ENCODE results near the gene CCM2.
A peak's percentile ranks its signal among the peaks of the same experiment; 100 is the strongest.

CCM2 gene

GRCh38 chr7:45070254-45070642 is 70.2 kb downstream of the CCM2 start:
- no peak for DNase-seq

DNA sequence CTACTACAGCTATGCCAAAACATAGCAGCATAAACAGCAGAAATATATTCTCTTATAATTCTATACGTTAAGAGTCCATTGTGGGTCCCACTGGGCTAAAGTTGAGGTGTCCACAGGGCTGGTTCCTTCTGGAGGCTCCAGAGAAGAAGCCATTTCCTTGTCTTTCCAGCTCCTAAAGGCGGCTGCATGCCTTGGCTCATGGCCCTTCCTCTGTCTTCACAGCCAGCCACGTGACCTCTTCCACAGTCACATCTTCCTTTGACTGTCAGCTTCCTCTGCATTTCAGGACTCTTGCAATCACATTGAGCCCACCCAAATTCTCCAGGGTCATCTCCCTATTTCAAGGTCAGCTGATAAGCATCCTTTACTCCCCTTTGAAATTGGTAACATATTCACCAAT is 71.5 kb downstream of the CCM2 start:
- no peak for DNase-seq

GRCh38 chr7:45072131-45073030 is 72.4 kb downstream of the CCM2 start:
- no peak for DNase-seq

DNA sequence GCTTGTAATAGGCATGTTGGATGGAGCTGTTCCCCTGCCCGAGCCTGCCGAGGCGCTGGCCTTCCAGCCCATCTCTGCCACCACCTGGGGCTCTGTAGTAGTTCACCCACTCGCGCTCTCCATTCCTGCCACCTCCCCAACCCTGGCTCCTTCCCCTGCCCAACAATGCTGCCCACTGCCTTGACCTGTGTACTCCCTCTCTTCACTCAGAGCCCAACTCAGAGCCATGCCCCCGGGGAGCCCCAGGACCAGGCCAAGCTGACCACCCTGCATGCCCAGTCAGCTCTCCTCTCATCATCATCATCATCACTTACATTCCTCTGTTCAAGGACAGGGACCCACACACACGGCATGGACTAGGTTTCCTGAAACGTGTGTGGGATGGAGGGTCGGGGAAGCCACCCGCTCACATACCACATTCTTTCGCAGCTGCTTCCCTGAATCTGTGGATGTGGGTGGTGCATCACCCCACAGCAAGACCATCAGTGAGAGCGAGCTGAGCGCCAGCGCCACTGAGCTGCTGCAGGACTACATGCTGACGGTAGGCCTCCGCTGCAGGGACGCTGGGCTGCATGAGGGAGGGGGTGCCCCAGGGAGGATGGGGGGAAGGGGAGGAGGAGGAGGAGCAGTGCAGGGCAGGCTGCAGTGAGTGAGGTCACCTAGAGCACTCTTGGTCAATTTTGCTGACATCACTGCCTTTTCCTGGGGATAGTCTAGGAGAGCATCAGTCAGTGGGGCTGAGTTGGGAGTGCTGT is 73.2 kb downstream of the CCM2 start:
- DNase-seq, result no peak

- peak in 1 of 2 experiments; percentile 48 for DNase-seq
These were observed 74.0 kb downstream of the CCM2 start for GRCh38 chr7:45073786-45074527.

DNA sequence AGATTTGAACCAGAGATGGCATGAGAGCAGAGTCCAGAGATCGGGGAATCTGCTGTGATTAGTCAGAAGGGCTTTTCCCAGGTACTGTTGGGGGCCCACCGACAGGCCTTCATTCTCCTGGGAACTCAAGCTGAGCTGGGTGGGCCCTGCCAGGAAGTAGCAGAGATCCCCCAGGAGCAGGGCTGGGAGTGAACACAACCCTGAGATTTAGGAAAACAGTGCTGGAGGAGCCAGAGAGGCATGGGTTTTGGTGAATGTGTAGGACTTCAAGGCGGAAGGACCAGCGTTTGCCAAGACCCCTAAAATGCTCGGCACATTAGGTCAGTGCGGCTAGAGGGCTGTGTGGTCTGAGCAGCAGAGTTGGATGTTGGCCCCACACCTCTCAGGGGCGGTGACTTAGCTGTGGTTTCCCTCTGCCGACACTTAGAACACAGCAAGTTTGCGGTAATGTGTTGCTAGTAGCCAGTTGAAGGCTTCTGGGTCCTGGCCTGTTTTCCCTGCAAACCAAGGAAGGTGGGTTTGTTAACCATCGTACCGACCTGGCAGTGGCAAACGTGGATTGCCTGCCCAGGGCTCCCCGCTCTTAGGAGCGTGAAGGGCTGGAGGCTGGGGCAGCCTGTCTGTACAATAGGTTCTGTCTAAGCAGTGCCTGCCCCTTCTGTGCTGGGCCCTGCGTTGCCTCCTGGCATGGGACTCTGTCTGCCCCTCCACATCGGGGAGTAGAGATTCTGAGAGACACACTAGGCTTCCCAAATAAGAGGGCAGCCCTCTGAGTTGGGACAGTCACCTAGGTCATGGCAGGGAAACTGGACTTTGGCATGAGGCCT is 74.7 kb downstream of the CCM2 start:
- no peak for DNase-seq

DNA sequence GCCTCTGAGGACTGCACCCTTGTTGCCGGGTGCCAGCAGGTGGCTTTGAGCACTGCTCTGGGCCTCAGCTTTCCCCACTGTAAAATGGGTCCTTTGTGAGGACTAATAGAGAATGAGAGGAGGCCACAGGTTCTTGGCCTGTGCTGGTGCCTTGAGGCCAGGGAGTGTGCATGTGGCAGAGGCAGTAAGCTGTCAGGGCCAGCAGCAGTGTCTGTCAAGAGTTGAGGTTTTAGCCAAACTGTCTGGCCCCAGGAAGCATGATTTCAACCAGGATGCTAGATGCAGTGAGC is 75.3 kb downstream of the CCM2 start:
- DNase-seq, result no peak

DNA sequence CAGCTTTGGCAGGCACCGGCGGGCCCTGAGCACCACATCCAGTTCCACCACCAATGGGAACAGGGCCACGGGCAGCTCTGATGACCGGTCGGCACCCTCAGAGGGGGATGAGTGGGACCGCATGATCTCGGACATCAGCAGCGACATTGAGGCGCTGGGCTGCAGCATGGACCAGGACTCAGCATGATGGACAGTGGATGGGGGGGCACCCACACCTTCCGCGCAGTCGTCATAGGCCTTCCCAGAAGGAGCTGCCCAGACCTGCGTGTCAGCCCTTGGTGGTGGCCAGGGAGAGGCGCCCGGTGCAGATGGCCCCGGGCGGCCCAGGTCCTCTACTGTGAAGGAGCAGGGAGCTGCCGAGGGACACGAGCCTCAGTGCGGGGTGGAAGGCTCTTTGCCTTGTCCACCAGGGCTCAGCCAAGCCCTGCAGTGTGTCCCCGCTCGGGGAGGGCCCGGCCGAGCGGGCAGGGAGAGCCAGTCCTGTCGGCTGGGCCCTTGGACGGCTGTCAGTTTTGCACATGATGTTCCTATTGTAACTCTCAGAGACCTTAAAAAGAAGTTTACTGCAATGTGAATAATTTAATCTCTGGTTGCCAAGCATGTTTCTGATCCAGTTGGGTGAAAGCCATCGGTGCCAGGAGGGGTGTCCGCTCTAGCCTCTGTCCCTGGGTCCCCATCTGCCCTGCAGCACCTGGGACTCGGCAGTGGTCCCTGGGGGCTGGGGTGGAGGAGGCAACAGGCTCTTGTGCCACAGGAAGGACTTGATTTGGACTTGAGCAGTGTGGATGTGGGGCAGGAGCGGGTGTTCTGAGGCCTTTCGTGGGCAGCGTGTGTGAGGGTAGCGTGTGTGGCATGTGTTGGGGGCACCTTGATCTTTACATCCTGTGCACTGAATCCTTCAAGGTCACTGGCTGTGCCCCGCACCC is 76.1 kb downstream of the CCM2 start:
- no peak for DNase-seq

- no peak for DNase-seq
These were observed 76.9 kb downstream of the CCM2 start for GRCh38 chr7:45076946-45077345.

DNA sequence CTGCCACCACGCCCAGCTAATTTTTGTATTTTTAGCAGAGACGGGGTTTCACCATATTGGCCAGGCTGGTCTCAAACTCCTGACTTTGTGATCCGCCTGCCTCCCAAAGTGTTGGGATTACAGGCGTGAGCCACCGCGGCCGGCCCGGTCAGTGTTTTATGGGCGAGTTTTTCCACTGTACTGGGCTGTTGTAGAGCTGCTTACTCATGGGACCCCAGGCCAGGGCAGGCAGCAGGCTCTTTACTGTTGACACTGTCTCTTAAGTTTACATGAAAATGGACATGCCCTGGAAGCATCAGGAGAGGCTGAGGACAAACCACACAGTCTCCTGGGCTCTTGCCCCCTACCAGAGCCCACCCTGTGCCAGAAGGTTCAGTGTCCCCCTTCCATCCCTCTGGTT is 77.6 kb downstream of the CCM2 start:
- DNase-seq, result no peak

DNA sequence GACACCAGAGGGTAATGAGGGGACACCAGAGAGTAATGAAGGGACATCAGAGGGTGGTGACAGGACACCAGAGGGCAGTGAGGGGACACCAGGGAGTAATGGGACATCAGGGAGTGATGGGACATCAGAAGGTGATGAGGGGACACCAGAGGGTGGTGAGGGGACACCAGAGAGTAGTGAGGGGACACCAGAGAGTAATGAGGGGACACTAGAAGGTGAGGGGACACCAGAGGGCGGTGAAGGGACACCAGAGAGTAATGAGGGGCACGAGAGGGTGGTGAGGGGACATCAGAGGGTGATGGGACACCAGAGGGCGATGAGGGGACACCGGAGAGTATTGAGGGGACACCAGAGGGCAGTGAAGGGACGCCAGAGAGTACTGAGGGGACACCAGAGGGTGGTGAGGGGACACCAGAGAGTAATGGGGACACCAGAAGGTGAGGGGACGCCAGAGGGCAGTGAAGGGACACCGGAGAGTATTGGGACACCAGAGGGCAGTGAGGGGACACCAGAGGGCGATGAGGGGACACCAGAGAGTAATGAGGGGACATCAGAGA is 78.2 kb downstream of the CCM2 start:
- DNase-seq, result no peak

GRCh38 chr7:45080265-45080957 is 80.4 kb downstream of the CCM2 start:
- no peak for DNase-seq

DNA sequence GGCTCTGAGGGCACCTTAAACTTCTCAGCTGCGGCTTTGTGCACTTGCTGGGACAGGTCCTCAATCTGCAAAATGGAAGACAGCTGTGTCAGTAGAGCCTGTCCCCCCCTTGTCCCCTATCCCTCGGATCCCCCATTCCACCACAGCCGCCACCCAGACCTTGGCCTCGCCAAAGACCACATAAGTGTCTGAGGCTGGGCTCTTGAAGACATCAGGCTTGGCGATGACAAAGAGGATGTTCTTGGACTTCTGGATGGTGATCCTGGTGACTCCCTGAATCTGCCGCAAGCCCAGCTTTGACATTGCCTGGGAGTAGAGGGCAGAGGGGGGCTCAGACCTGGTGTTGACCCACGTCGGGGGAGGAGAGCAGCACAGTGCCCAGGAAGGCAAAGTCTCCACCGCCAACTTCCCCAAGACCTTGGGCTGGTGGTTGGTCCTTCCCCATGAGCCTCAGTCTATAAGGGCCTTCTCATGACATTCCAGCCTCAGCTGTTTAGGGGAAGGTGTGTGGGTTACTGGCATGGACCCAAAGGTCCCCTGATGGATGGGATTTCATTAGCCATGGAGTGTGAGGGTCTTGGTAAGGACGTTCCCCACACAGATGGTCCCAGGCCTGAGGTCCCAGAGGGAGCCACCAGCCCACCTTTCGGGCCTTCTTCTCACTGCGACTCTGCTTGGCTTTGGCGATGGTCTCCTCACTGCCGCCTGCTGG is 81.1 kb downstream of the CCM2 start:
- DNase-seq, result no peak

DNA sequence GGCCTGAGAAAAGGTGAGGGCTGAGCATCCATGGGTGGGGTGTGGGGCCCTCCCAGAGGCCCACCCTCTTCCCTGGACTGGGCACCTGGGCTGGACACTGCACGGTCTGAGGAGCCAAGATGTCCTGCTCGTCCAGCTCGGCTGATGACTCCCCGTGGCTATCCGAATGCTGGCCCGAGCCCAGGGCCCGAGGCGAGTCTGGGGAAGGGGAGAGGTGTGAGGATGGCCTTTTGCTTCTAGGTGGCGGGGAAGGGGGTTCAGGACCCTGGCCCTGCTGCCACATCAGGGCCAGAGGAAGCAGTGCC is 81.6 kb downstream of the CCM2 start:
- DNase-seq, result no peak

DNA sequence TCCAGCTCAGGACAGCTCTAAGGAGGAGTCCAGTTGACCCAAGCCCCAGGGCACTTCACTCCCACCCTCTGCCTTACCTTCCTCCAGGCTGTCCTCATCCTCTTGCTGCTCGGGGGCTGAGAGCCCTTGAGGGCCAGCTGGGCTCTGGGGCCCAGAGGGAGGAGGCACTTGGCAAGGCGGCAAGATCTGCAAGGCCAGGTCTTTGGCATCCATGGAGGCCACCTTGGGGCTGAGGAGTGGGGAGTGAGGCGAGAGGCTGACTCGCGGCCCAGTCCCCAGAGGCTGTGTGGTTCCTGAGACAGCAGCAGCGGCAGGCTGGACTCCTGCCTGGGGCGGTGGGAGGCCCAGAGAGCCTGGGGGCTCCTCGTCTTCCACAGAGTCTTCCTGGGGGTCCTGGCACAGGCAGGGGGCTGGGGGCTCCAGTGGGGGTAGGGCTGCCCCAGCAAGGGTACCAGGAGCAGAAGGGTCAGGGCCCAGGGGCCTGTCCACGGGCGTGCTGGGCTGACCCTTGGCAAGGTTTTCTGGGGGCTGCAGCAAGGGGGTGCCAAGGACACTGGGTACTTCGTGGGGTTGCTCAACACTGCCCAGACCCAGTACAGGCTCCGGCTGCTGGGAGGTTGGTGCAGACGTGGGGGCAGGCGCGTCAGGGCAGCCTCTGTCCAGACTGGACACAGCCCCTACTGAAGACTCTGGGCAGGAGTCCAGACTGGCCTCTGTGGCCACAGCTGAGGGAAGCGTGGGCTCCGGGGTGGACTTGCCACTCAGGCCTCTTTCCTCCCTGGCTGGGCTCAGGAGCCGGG is 82.2 kb downstream of the CCM2 start:
- no peak for DNase-seq

DNA sequence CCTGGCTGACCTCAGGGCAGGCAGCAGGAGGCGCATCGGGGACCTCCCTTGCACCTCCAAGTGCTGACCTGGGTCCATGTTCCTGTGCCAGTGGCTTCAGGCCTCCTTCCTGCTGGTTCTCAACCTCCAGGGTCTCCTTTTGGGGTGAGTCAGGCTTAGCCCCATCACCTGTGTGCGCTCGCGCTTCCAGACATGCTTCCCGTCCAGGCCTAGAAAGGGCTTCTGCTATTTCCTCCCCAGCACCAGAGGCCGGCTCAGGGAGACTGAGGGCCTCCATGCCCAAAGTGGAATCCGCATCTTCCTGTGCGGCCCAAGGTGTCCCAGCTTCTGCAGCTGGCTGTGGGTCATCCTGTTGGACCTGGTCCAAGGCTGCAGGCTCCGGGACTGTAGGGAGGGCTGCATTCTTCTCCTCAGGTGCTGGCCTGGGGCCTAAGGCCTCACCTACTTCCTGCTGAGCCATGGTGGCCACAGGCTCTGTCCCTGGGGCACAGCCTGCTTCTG is 82.9 kb downstream of the CCM2 start:
- no peak for DNase-seq

DNA sequence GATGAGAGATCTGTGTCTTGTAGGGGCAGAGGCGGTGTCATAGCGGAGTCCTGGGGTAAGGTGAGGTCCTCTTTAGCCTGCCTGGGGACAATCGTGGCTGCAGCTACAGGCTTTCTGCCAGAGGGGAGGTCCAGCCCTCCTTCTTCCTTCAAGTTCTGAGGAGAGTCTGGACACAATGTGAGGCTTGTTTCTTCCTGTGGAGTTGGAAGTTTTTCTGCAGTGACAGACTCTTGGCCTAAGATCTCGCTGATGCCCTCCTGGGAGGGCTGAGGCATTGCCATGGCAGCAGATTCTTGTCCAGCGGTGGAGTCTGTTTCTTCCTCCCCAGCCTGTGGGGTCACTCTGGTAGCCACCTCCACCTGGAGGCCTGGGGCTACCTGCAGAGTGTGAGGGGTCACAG is 84.3 kb downstream of the CCM2 start:
- no peak for DNase-seq

DNA sequence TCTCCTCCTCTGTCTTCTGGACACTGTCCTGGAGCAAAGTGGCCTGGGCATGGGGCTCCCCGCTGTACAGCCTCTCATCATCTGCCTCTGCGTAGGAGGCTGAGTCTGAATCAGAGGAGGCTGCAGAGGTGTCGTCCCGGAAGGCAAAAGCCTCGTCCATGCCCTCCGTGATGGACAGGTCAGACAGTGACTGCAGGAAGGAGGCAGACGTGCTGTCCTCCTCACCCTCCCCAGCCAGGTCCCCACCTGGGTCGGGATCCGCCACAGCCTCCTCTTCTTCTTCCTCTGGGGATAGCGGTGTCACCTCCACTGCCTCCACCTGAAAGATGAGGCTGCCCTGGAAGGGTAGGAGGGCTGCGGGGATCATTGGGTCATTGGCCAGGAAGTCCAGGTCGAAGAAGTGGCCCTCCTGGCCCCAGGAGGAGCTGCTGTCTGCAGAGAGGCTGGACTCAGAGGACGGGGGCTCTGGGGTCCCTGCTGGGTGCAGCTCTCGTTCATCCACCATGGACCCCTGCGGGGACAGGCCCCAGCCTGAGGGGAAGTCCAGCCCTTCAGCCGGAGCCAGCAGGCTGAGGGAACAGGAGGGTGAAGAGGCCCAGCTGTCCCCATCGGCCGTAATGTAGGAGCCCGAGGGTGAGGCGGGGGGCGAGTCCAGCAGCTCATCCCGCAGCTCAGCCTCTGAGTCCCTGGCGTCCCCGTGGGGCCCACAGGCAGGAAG is 85.1 kb downstream of the CCM2 start:
- no peak for DNase-seq

Measured in NCI-H2081 (cell line).